ENCODE results near the gene VIPR2. TPM values are rescaled to one million over a fixed set of nuclear protein-coding genes. Genes with fewer than 3 reads are reported as not detected.
"Not testable (repeated sequence)": the region's sequence is repeated elsewhere in the genome, so short reads cannot be mapped to it uniquely, and the experiment has no call there.

Gene VIPR2
- total RNA-seq, 1 experiment from 2014 or later: not detected

DNA sequence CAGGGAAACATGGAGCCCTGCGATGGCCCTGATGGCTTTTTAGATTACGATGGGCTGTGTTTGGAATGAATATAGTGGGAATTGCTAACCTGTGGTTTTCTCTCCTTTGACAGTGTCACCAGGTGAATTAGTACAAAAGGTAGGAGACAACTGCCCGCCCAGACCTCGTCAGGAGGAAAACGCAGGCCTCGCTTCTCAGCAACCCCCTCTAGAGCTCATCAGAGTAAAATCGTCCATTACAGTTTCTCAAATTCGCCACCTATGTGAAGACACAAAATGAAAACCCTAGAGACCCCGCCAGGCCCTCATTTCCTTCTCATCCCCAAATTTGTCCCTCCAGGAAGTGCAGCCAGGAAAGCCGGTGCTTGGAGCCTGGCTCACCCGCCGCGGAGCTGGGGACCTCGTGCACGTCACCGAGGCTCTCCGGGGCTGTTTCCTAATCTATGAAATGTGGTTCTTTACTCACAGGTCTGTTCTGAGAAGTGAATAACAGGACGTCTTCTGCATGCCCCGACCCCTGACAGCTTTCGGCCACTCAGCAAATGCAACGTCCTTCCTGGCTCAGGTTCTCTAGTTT, 143.7 kb downstream of the VIPR2 start:
- TF ChIP-seq EZH2 (IDR thresholded peaks at IDR 0.05; ENCODE audit: low read depth): no peak
- TF ChIP-seq, protein P1, sequence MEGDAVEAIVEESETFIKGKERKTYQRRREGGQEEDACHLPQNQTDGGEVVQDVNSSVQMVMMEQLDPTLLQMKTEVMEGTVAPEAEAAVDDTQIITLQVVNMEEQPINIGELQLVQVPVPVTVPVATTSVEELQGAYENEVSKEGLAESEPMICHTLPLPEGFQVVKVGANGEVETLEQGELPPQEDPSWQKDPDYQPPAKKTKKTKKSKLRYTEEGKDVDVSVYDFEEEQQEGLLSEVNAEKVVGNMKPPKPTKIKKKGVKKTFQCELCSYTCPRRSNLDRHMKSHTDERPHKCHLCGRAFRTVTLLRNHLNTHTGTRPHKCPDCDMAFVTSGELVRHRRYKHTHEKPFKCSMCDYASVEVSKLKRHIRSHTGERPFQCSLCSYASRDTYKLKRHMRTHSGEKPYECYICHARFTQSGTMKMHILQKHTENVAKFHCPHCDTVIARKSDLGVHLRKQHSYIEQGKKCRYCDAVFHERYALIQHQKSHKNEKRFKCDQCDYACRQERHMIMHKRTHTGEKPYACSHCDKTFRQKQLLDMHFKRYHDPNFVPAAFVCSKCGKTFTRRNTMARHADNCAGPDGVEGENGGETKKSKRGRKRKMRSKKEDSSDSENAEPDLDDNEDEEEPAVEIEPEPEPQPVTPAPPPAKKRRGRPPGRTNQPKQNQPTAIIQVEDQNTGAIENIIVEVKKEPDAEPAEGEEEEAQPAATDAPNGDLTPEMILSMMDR (conservative IDR thresholded peaks at IDR 0.05): no peak; the same call in 1 of the 2 replicates
- CTCF ChIA-PET: no interaction called here
- Histone ChIP-seq H3K4me2 (no peak overlapping the region), H3K9me2 (ENCODE audit: insufficient read depth) (no peaks in the 10 kb centered on the region), H3K27ac (no peak overlapping the region), H2AFZ (no peak overlapping the region), H3K36me3 (ENCODE audit: low read depth) (no peaks in the 10 kb centered on the region), H3K9me3 (ENCODE audit: insufficient read depth, low read depth) (no peaks in the 10 kb centered on the region), H3K4me3 (no peak overlapping the region), H3K79me2 (ENCODE audit: low read depth) (no peaks in the 10 kb centered on the region), H3K4me1 (replicated peaks; ENCODE audit: insufficient read depth) (no peaks in the 10 kb centered on the region), H4K20me1 (ENCODE audit: insufficient read depth) (no peaks in the 10 kb centered on the region), H3F3A (ENCODE audit: insufficient read depth, low read depth) (no peaks in the 10 kb centered on the region), H3K27me3 (ENCODE audit: insufficient read depth, low read depth) (peaks cover 73% of the 10 kb centered on the region)
- intact Hi-C loops (cut with micrococcal nuclease; ENCODE audit: unreplicated experiment): no loop called here
- no peak for DNase-seq
- POLR2A ChIA-PET (ENCODE audit: unreplicated experiment): no interaction called here
- no TSS peak for BruUV-seq (replicated peaks)

DNA sequence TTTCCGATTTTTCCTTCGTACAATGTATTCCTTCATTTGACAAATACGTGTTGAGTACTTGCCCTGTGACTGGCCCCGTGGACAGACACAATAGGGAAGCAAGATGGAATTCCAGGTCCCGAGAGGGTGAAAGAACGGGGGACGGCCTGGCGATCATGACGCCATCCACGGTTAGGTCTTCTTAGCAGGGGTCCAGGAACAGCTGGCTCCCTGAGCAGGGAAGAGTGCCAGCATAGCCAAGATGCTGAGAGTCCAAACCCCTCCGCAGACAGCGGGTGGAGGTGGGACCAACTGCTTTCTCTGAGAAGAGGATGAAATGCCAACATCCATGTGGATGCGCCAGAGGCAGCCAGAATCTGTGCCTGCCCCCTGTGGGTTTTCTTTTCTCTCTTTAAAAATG, 144.6 kb downstream of the VIPR2 start:
- H3K27me3 ChIP-seq (ENCODE audit: insufficient read depth, low read depth): peaks cover 75% of the 10 kb centered on the region
- H3K9me3 ChIP-seq (ENCODE audit: insufficient read depth, low read depth): no peaks in the 10 kb centered on the region
- H3F3A ChIP-seq (ENCODE audit: insufficient read depth, low read depth): no peaks in the 10 kb centered on the region
- no peaks in the 10 kb centered on the region for H3K36me3 ChIP-seq (ENCODE audit: low read depth)
- TF ChIP-seq EZH2 (IDR thresholded peaks at IDR 0.05; ENCODE audit: low read depth): no peak
- TF ChIP-seq, protein P1 (conservative IDR thresholded peaks at IDR 0.05): no peak
- POLR2A ChIA-PET (ENCODE audit: unreplicated experiment): no interaction called here
- no peaks in the 10 kb centered on the region for H3K4me1 ChIP-seq (replicated peaks; ENCODE audit: insufficient read depth)
- no peak overlapping the region for H3K27ac ChIP-seq
- H3K4me2 ChIP-seq: no peak overlapping the region
- no peaks in the 10 kb centered on the region for H4K20me1 ChIP-seq (ENCODE audit: insufficient read depth)
- no peaks in the 10 kb centered on the region for H3K79me2 ChIP-seq (ENCODE audit: low read depth)
- H3K4me3 ChIP-seq: no peak overlapping the region
- CTCF ChIA-PET: no interaction called here
- no peak for DNase-seq
- H2AFZ ChIP-seq: no peak overlapping the region
- intact Hi-C loops (cut with micrococcal nuclease; ENCODE audit: unreplicated experiment): no loop called here
- no TSS peak for BruUV-seq (replicated peaks)
- H3K9me2 ChIP-seq (ENCODE audit: insufficient read depth): no peaks in the 10 kb centered on the region

DNA sequence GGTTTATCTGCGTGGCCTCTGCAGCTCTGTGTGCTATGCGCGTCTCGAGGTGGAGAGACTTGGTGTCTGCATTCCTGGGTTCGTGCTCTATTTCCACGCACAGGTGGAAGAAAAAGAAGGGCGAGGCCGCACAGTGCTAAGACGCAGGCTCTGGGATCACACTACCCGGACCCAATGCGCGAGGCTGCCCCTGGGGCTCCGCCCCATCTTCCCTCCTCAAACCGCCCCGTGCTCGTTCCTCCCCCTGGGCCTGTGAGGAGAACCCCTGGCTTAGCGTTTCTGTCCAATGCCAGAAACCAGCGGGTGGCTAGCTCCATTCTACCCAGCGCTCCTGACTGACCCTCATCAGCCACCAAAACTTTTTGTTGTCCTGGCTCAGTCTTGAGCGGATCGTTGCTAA, 145.2 kb downstream of the VIPR2 start:
- H3F3A ChIP-seq (ENCODE audit: insufficient read depth, low read depth): no peaks in the 10 kb centered on the region
- no peak for TF ChIP-seq EZH2 (IDR thresholded peaks at IDR 0.05; ENCODE audit: low read depth)
- TF ChIP-seq, protein P1 (conservative IDR thresholded peaks at IDR 0.05): no peak
- no peak for DNase-seq
- peaks cover 75% of the 10 kb centered on the region for H3K27me3 ChIP-seq (ENCODE audit: insufficient read depth, low read depth)
- no peaks in the 10 kb centered on the region for H3K4me1 ChIP-seq (replicated peaks; ENCODE audit: insufficient read depth)
- no TSS peak for BruUV-seq (replicated peaks)
- no peak overlapping the region for H3K27ac ChIP-seq
- H3K79me2 ChIP-seq (ENCODE audit: low read depth): no peaks in the 10 kb centered on the region
- ChIA-PET POLR2A (ENCODE audit: unreplicated experiment) (no interaction called here), CTCF (no interaction called here)
- no peaks in the 10 kb centered on the region for H4K20me1 ChIP-seq (ENCODE audit: insufficient read depth)
- intact Hi-C loops (cut with micrococcal nuclease; ENCODE audit: unreplicated experiment): no loop called here
- H3K36me3 ChIP-seq (ENCODE audit: low read depth): no peaks in the 10 kb centered on the region
- no peak overlapping the region for H3K4me2 ChIP-seq
- H3K9me2 ChIP-seq (ENCODE audit: insufficient read depth): no peaks in the 10 kb centered on the region
- no peak overlapping the region for H2AFZ ChIP-seq
- H3K9me3 ChIP-seq (ENCODE audit: insufficient read depth, low read depth): no peaks in the 10 kb centered on the region
- H3K4me3 ChIP-seq: no peak overlapping the region

DNA sequence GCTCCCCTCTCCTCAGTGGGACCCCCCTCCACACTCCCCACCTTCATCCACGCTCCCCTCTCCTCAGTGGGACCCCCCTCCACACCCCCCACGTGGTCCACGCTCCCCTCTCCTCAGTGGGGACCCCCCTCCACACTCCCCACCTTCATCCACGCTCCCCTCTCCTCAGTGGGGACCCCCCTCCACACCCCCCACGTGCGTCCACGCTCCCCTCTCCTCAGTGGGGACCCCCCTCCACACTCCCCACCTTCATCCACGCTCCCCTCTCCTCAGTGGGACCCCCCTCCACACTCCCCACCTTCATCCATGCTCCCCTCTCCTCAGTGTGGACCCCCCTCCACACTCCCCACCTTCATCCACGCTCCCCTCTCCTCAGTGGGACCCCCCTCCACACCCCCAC, 146.4 kb downstream of the VIPR2 start:
- CTCF ChIA-PET; H4K20me1 ChIP-seq (ENCODE audit: insufficient read depth); H3F3A ChIP-seq (ENCODE audit: insufficient read depth, low read depth); H3K4me2 ChIP-seq; H3K9me2 ChIP-seq (ENCODE audit: insufficient read depth); H3K9me3 ChIP-seq (ENCODE audit: insufficient read depth, low read depth); H3K4me3 ChIP-seq; intact Hi-C loops (cut with micrococcal nuclease; ENCODE audit: unreplicated experiment); DNase-seq; H3K36me3 ChIP-seq (ENCODE audit: low read depth); BruUV-seq (replicated peaks); H2AFZ ChIP-seq; POLR2A ChIA-PET (ENCODE audit: unreplicated experiment); H3K27ac ChIP-seq; H3K4me1 ChIP-seq (replicated peaks; ENCODE audit: insufficient read depth); H3K79me2 ChIP-seq (ENCODE audit: low read depth): not testable (repeated sequence)
- peaks cover 75% of the 10 kb centered on the region for H3K27me3 ChIP-seq (ENCODE audit: insufficient read depth, low read depth)
